ENCODE data around the gene GPER1. TPM values are rescaled to one million over a fixed set of nuclear protein-coding genes. Genes with fewer than 3 reads are reported as not detected.
A peak's percentile ranks its signal among the peaks of the same experiment; 100 is the strongest.

The GPER1 gene
- total RNA-seq, 2 experiments from 2014 or later, result not detected

DNA sequence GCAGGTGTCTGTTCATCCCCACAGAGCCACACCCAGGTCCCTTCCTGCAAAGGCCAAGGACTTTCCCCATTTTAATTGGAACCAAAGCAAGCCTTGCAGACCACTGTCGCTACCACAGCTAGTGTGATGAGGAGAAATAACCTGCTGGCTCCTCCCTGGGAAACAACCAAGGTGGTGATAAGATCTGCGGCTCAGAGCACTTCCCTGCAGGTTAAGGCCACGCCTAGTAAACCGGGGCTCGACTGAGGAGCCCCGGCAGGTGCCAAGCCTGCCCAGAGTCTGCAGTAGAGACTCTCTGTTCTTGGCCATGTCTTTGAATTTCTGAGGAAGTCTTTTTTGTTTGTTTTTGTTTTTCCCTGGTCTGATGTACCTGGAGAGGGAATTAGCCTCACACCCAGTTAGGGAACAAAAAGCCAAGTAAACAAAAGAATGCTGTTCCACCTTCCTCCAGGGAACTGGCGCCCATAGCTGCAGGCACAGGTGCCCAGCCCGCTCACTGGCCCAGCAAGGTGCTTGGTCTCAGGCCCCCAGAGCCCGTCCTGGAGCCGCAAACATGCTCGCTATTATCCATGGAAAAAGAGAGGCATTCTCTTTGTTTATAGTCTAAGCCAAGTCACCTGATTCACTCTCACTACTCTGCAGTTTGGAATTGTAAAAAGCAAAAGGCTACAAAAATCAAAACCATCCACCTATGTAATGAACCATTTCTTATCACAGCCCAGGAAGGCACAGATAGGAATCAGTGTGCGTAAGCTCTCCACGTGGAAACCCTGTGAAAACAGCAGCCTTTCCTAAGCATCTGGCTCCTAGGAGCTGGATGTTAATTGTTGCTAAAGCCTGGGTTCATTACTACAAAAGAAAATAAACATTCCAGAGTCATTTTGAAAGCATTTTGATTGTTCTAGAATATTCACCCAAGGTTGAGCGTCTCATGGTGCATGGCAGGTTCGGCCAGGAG lies 40.9 kb upstream of the GPER1 start:
- H3K27me3 Mint-ChIP-seq, result no peaks in the 10 kb centered on the region
- H3K9me3 Mint-ChIP-seq (ENCODE audit: low read depth), result no peaks in the 10 kb centered on the region
- intact Hi-C loops (cut with DNase I, micrococcal nuclease), result loop anchor here in 1 of 2 experiments (10.0 kb wide), 2 partner anchors 442 to 1588 kb away; partner anchors contain the start of gene TTYH3
- H3K27ac Mint-ChIP-seq, result no peak overlapping the region
- peaks cover 72% of the 10 kb centered on the region for H3K4me1 Mint-ChIP-seq
- peaks cover 3% of the 10 kb centered on the region for H3K36me3 Mint-ChIP-seq (ENCODE audit: low read depth)
- no peak overlapping the region for H3K4me3 Mint-ChIP-seq
- ChIA-PET POLR2A (no interaction called here), CTCF (interaction anchor here (0.5 to 3.5 kb wide), 7 partner anchors 9 to 1135 kb away, joined by 3 to 14 read pairs (median 3); no protein-coding TSS in a partner anchor)
- ATAC-seq, result no peak
- peak; percentile 31 for DNase-seq

DNA sequence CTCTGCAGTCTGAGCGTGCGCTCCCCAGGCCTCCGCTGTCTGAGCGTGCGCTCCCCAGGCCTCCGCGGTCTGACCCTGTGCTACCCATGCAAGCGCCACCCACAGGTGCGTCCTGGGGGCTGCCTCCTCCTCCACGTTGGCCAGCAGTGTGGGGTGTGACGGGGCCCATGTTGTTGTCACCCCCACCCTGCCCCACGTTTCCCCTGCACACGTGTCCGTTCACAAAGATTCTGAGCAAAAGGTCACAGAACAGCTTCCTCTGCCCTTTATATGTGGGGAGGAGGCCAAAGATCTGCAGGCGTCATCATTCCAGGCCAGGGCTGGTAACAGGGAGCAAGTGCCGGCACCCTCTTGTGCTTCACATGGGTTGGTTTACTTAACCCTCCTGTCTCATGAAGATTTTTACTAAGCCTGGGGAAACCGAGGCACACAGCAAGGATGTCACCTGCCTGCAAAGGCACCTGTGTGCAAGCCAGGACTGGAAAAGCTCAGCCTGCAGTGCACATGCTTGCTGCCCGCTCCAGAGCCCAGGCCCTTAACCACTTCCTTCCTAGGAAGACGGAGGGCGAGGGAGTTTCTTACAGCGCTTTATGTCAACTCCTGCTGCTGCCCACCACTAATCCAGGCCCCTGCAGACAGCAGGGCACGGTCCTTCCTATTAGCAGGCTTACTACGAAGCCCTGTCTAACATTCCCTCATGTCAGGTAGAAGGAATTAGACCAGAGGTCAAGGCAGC lies 38.7 kb upstream of the GPER1 start:
- peaks cover 3% of the 10 kb centered on the region for H3K36me3 Mint-ChIP-seq (ENCODE audit: low read depth)
- CTCF ChIA-PET, result interaction anchor here (0.8 to 3.5 kb wide), 5 partner anchors 17 to 191 kb away, joined by 3 to 14 read pairs (median 3); no protein-coding TSS in a partner anchor
- no peaks in the 10 kb centered on the region for H3K9me3 Mint-ChIP-seq (ENCODE audit: low read depth)
- H3K27ac Mint-ChIP-seq, result peak overlapping the region; percentile 49
- POLR2A ChIA-PET, result no interaction called here
- ATAC-seq (peak; percentile 20), DNase-seq (peak; percentile 58)
- peak overlapping the region; percentile 9 for H3K4me3 Mint-ChIP-seq
- intact Hi-C loops (cut with DNase I, micrococcal nuclease), result loop anchor here in 1 of 2 experiments (10.0 kb wide), 2 partner anchors 444 to 1586 kb away; partner anchors contain the start of gene TTYH3
- H3K4me1 Mint-ChIP-seq, result peaks cover 66% of the 10 kb centered on the region
- H3K27me3 Mint-ChIP-seq, result no peaks in the 10 kb centered on the region

DNA sequence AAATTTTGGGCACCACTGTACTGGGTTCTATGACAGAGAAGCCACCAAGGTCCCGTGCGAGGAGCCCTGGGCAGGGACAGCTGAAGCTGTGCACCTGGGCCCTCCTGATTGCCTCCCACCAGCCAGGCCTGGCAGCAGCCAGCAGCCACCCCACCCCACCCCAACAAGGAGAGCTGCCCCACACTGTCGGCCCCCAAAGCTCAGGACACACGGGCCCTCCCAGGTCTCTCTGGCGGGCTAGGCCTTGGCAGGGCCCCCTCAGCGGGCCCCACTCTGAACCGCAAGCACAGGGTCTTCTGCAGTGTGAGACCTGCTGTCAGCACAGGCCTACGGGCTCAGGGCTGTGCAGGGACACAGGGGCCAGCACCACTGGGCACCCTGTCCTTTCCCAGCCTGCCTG lies 38.1 kb upstream of the GPER1 start:
- no peaks in the 10 kb centered on the region for H3K9me3 Mint-ChIP-seq (ENCODE audit: low read depth)
- H3K4me3 Mint-ChIP-seq, result no peak overlapping the region
- ChIA-PET CTCF (interaction anchor here (0.8 to 3.5 kb wide), 4 partner anchors 16 to 192 kb away, joined by 3 to 14 read pairs (median 3); no protein-coding TSS in a partner anchor), POLR2A (interaction anchor here (0.5 kb wide), 2 partner anchors 67 to 345 kb away, joined by 3 to 4 read pairs; no protein-coding TSS in a partner anchor)
- H3K27me3 Mint-ChIP-seq, result no peaks in the 10 kb centered on the region
- intact Hi-C loops (cut with DNase I, micrococcal nuclease), result loop anchor here in 1 of 2 experiments (10.0 kb wide), 2 partner anchors 445 to 1585 kb away; partner anchors contain the start of gene TTYH3
- peaks cover 70% of the 10 kb centered on the region for H3K4me1 Mint-ChIP-seq
- no peak overlapping the region for H3K27ac Mint-ChIP-seq
- ATAC-seq (no peak), DNase-seq (no peak)
- H3K36me3 Mint-ChIP-seq (ENCODE audit: low read depth), result peaks cover 3% of the 10 kb centered on the region

DNA sequence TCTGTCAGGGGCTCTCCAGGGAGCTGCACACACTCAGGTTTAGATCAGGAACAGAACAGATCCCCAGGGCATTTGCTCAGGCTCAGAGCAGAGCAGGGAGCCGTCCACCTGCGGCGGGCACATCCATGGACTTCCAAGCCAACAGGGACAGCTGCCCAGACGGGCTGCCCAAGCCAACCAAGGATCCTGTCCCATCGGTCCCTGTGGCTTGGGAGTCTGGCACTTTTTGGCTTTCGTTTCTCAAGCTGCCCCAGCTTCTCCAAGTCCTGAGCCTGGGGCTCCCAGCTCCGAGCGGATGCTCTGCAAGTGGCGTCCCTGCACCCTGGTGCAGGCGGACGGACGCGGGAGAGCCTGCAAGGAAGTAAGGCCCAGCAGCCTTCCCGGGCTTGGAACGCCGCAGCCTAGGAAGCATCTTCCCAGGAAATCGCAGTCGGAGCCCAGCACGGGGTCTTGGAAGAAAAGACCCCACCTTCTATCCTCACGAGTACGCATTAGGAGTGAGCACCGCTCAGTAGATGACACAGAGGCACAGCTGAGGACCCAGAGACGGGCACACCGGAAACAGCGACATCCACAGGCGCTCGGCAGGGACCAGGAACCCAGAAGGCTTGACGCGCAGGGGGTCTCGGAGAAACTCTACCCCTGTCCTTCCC lies 37.5 kb upstream of the GPER1 start:
- Mint-ChIP-seq H3K27me3 (no peaks in the 10 kb centered on the region), H3K4me3 (no peak overlapping the region), H3K36me3 (ENCODE audit: low read depth) (peaks cover 3% of the 10 kb centered on the region), H3K9me3 (ENCODE audit: low read depth) (no peaks in the 10 kb centered on the region), H3K4me1 (peaks cover 70% of the 10 kb centered on the region), H3K27ac (no peak overlapping the region)
- intact Hi-C loops (cut with DNase I, micrococcal nuclease), result no loop called here
- DNase-seq (no peak), ATAC-seq (no peak)
- CTCF ChIA-PET, result interaction anchor here (0.6 to 3.5 kb wide), 4 partner anchors 15 to 192 kb away, joined by 3 to 14 read pairs (median 5); no protein-coding TSS in a partner anchor
- POLR2A ChIA-PET, result interaction anchor here (0.5 kb wide), 2 partner anchors 67 to 346 kb away, joined by 3 to 4 read pairs; no protein-coding TSS in a partner anchor

DNA sequence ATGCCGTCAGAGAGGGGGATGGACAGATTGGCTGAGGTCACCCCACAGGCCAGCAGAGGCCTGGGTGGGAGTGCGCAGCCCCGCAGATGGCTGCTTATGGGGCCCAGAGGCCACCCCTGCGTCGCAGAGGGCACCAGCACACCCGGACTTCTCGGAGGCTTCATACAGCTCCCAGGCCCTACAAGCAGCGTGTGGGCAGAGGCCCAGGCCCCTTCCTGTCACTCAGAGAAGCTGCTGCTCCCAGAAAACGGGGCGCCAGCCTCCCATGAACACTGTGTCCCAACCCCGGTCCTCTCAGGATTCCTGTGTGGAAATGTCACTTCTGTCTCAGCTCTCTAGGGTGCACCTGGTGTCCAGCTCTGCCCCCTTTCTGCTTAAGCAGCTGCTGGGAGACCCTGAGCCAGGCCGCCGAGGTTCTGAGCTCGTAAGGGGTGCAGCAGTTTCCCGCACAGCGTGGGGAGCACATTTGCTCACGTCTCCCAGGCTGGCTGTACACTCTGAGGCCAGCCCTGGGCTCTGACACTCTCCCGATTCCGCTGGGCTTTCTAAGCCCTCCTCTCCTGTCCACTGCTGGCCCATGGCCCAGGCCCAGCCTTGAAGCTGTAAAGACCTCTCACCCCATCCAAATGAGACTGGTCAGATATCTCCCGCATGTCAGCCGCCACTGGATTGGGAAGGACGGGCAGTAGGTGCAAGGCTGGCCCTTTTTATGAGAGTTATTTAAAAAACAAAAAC lies 36.8 kb upstream of the GPER1 start:
- Mint-ChIP-seq H3K9me3 (ENCODE audit: low read depth) (no peaks in the 10 kb centered on the region), H3K36me3 (ENCODE audit: low read depth) (no peaks in the 10 kb centered on the region), H3K27me3 (no peaks in the 10 kb centered on the region), H3K4me1 (peaks cover 69% of the 10 kb centered on the region), H3K4me3 (no peak overlapping the region), H3K27ac (no peak overlapping the region)
- ChIA-PET CTCF (interaction anchor here (0.6 to 1.7 kb wide), 4 partner anchors 15 to 125 kb away, joined by 3 to 7 read pairs (median 4); no protein-coding TSS in a partner anchor), POLR2A (no interaction called here)
- intact Hi-C loops (cut with DNase I, micrococcal nuclease), result no loop called here
- ATAC-seq (no peak), DNase-seq (no peak)

DNA sequence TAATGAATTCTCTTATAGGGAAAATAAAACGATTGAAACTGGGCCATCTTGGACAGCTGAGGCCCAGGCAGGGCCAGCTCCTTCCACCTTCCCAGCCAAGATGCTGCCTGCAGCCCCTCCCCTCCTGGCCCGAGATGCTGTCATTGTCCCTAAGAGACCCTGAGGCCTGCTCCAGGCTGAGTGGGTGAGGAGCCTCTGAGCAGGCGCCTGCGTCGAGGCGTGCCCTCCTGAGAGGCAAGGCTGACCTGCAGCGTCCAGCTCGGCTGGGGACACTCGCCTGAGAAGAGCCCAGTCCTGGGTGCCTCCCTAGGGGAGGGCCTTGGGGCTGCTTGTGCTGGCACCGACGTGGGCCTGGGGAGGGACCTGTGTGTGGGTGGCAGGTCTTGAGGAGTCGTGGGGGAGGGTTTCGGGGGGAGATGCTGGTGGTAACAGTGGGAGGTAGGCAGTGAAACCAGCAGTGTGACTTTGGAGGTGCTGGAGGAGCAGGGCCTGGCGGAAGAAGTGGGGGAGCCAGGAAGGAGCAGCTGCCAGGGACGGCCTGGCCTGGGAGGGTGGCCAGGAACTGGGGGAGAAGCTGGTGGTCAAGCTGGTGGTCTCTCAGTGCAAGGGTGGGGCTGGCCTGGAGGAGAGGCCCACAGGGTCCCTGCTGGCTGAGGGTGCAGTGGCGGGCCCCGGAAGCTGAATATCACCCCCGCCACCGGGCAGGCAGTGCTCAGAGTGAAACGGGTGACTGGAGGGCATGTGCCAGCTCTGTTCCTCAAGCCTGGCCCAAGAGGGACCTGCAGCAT lies 35.7 kb upstream of the GPER1 start:
- ChIA-PET CTCF (interaction anchor here (1.7 kb wide), 1 partner anchor 59 kb away, joined by 7 read pairs; no protein-coding TSS in a partner anchor), POLR2A (no interaction called here)
- ATAC-seq, result no peak
- no peaks in the 10 kb centered on the region for H3K27me3 Mint-ChIP-seq
- no peak overlapping the region for H3K27ac Mint-ChIP-seq
- no peaks in the 10 kb centered on the region for H3K36me3 Mint-ChIP-seq (ENCODE audit: low read depth)
- H3K4me3 Mint-ChIP-seq, result no peak overlapping the region
- no peak for DNase-seq
- peaks cover 60% of the 10 kb centered on the region for H3K4me1 Mint-ChIP-seq
- H3K9me3 Mint-ChIP-seq (ENCODE audit: low read depth), result no peaks in the 10 kb centered on the region
- intact Hi-C loops (cut with DNase I, micrococcal nuclease), result no loop called here

DNA sequence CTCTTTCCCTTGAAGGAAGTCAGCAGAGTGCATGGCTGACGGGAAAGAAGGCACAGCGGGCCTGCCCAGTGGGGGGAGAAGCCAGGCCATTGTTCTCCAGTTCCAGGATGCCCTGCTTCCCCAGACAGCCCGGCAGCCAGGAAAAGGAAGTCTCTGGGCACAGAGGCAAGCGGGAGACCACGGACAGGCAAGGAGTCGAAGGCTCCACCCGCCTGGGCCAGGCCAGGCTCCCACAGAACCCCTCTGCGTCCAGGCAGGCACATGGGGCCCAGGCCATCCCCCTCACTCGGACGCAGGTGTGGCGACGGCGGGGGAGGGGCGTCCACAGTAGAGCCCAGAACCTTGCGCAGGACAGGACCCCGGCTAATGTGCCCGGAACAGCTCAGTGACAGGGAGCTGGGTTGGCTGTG lies 34.9 kb upstream of the GPER1 start:
- Mint-ChIP-seq H3K4me1 (peaks cover 52% of the 10 kb centered on the region), H3K27ac (no peak overlapping the region), H3K27me3 (no peaks in the 10 kb centered on the region), H3K36me3 (ENCODE audit: low read depth) (no peaks in the 10 kb centered on the region), H3K4me3 (no peak overlapping the region), H3K9me3 (ENCODE audit: low read depth) (no peaks in the 10 kb centered on the region)
- DNase-seq (no peak), ATAC-seq (no peak)
- ChIA-PET POLR2A (no interaction called here), CTCF (interaction anchor here (1.6 kb wide), 1 partner anchor 60 kb away, joined by 8 read pairs; no protein-coding TSS in a partner anchor)
- intact Hi-C loops (cut with DNase I, micrococcal nuclease), result no loop called here

DNA sequence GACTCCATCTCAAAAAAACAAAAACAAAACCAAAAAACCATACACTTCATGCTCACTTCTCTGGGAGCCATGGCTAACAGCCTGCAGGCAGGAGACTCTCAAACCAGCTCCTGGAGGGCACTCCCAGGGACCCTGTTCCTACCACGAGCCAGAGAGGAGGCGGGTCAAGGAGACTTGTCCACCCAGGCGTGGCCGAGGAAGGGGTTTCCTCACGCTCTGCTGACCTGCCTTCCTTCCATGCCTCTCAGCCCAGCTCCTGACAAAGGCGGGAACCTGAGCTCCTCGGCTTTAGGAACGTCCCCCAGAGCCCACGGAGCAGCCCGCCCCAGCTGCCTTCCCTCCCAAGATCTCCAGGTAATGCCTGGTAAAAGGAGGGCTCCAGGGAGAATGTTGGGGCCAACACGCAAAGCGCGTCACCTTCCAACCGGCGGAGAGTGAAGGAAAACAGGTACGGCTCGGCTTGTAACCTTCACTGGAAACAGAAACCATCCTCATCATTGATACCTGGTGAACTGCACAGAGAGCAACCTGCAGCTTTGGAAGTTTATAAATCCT lies 34.0 kb upstream of the GPER1 start:
- DNase-seq, result no peak
- Mint-ChIP-seq H3K9me3 (ENCODE audit: low read depth) (no peaks in the 10 kb centered on the region), H3K27ac (no peak overlapping the region), H3K4me3 (no peak overlapping the region), H3K36me3 (ENCODE audit: low read depth) (no peaks in the 10 kb centered on the region), H3K4me1 (peaks cover 43% of the 10 kb centered on the region), H3K27me3 (no peaks in the 10 kb centered on the region)
- ChIA-PET POLR2A (interaction anchor here (0.6 kb wide), 1 partner anchor 94 kb away, joined by 3 read pairs; no protein-coding TSS in a partner anchor), CTCF (interaction anchor here (0.9 to 1.6 kb wide), 2 partner anchors 9 to 61 kb away, joined by 3 to 8 read pairs; partner anchors contain the start of gene GPR146)
- no peak for ATAC-seq
- intact Hi-C loops (cut with DNase I, micrococcal nuclease), result no loop called here

DNA sequence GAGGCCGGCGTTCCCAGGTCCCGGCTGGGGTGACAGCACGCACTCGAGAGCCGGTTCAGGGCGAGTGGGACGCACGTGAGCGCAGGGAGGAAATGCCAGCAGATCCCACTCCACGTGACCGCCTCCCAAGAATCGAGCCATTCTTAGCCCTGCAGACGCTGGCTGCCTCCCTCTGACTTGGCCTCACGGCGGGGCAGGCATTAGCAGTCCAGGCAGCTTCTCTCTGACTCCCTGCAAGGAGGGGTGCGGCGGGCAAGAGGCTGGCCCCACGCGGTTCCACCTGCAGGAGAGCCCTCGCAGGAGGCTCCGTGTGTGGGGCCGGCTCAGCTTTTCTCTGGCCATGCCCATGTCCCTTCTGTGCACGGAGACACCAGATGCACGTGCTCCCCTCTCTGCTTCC lies 33.5 kb upstream of the GPER1 start:
- CTCF ChIA-PET, result interaction anchor here (0.9 to 1.6 kb wide), 2 partner anchors 10 to 61 kb away, joined by 3 to 8 read pairs; partner anchors contain the start of gene GPR146
- no peaks in the 10 kb centered on the region for H3K27me3 Mint-ChIP-seq
- H3K9me3 Mint-ChIP-seq (ENCODE audit: low read depth), result no peaks in the 10 kb centered on the region
- H3K4me1 Mint-ChIP-seq, result peaks cover 38% of the 10 kb centered on the region
- no peaks in the 10 kb centered on the region for H3K36me3 Mint-ChIP-seq (ENCODE audit: low read depth)
- intact Hi-C loops (cut with DNase I, micrococcal nuclease), result no loop called here
- ATAC-seq (no peak), DNase-seq (no peak)
- POLR2A ChIA-PET, result interaction anchor here (0.6 kb wide), 1 partner anchor 95 kb away, joined by 3 read pairs; no protein-coding TSS in a partner anchor
- H3K27ac Mint-ChIP-seq, result no peak overlapping the region
- peak overlapping the region; percentile 55 for H3K4me3 Mint-ChIP-seq
